Esophagus mucosa (tissue), 1 donor: ENCODE results near the gene RHOF. TPM values are rescaled to one million over a fixed set of nuclear protein-coding genes. Genes with fewer than 3 reads are reported as not detected.

Experiments used
- ATAC-seq: fragments of 200-7000 bp; cut with Tn5 transposase; one replicate; pipeline ENCODE4 v1.9.1; 2020
- total RNA-seq: library from RNA; stranded (reverse); gene quantifications from one replicate; pipeline ENCODE4 v1.2.4, GENCODE V29; 2023
- donor health status: DM: yes; HTN: yes; CAD: no.

The RHOF gene
- total RNA-seq, 1 donor from 2014 or later = 5.9 TPM

DNA sequence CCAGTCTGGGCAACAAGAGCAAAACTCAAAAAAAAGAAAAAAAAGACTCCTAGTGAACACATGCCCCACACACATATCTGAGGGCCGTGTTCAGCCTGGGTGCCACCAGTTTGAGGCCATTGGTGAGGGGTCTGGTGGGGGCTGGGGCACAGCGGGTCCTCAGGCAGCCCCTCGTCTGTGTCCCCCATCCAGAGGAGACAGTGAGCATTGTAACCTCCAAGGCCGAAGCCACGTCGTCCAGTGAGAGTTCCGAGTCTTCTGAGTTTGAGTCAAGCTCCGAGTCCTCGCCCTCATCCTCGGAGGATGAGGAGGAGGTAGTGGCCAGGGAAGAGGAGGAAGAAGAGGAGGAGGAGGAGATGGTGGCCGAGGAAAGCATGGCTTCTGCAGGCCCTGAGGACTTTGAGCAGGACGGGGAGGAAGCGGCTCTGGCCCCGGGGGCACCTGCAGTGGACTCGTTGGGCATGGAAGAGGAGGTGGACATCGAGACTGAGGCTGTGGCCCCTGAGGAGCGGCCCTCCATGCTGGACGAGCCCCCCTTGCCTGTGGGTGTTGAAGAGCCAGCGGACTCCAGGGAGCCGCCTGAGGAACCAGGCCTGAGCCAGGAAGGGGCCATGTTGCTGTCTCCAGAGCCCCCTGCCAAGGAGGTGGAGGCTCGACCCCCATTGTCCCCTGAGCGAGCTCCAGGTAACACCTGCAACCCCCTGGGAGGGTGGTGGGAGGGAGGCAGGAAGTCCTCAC lies 25.9 kb upstream of the RHOF start:
- ATAC-seq = no peak

DNA sequence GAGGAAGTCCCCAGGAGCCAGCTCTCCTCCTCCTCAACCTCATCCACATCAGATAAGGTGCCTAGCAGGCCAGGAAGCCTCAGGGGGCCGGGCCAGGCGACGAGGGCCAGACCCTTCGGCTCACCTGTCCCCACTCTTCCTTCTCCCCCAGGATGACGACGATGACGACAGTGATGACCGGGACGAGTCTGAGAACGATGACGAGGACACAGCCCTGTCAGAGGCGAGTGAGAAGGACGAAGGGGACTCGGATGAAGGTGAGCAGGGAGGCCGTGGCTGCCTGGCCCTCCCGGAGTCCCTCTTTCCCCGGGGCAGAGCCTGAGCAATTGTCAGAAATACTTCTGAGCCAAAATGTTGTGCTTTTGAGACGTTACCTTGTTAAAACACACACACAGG lies 24.2 kb upstream of the RHOF start:
- no peak for ATAC-seq

DNA sequence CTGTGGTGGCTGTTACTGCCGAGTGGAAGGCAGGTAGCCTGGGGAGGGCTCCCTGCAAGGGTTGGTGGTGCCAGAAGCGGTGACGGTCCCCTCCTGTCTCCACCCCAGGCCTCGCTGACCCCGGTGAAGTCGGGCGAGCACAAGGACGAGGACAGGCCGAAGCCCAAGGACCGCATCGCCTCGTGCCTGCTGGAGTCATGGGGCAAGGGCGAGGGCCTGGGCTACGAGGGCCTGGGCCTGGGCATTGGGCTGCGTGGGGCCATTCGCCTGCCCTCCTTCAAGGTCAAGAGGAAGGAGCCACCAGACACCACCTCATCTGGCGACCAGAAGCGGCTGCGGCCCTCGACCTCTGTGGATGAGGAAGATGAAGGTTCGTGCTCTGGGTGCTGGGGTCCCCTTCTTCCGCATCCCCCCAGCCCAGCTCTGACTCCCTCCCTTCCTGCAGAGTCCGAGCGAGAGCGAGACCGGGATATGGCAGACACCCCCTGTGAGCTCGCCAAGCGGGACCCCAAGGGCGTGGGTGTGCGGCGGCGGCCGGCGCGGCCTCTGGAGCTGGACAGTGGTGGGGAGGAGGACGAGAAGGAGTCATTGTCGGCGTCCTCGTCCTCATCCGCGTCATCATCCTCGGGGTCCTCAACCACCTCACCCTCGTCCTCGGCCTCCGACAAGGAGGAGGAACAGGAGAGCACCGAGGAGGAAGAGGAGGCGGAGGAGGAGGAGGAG lies 23.6 kb upstream of the RHOF start:
- no peak for ATAC-seq

DNA sequence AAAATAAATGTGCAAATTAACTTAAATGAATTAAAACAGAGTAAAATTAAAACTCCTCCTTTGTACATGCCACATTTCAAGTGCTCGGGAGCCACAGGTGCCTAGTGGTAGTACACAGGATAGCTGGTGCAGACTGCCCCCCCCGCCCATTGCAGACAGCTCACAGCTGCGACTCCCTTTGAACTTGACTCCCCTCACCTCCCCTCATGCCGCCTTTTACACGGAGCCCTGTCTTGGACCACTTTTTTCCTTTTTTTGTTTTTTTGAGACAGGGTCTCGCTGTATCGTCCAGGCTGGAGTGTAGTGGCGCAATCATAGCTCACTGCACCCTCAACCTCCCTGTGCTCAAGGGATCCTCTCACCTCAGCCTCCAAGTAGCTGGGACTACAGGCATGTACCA lies 21.8 kb upstream of the RHOF start:
- ATAC-seq = no peak

DNA sequence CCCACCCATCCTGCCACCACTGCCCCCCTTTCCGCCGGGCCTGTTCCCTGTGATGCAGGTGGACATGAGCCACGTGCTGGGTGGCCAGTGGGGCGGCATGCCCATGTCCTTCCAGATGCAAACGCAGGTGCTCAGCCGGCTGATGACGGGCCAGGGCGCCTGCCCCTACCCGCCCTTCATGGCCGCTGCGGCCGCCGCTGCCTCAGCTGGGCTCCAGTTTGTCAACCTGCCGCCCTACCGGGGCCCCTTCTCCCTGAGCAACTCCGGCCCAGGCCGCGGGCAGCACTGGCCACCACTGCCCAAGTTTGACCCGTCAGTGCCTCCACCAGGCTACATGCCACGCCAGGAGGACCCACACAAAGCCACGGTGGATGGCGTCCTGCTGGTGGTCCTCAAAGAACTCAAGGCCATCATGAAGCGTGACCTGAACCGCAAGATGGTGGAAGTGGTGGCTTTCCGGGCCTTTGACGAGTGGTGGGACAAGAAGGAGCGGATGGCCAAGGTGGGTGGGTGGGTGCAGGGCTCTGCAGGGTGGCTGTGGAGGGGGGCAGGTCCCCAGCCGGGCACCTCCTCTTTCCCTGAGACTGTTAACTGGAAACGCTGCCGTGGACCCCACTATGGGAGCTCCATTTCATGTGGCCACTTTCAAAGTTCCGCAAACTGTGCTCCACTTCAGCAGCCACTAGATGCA lies 21.1 kb upstream of the RHOF start:
- ATAC-seq = no peak

DNA sequence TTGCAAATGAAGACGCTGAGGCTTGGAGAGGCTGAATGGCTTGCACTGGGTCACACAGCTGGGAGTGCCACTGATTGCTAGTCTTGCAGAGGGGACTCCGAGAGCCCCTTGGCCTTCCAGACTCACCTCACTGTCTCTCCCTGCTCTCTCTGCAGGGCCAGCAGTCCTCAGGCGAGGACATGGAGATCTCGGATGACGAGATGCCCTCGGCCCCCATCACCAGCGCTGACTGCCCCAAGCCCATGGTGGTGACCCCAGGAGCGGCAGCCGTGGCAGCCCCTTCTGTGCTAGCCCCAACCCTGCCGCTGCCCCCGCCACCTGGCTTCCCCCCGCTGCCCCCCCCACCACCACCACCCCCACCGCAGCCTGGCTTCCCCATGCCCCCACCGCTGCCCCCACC lies 20.5 kb upstream of the RHOF start:
- ATAC-seq = no peak

DNA sequence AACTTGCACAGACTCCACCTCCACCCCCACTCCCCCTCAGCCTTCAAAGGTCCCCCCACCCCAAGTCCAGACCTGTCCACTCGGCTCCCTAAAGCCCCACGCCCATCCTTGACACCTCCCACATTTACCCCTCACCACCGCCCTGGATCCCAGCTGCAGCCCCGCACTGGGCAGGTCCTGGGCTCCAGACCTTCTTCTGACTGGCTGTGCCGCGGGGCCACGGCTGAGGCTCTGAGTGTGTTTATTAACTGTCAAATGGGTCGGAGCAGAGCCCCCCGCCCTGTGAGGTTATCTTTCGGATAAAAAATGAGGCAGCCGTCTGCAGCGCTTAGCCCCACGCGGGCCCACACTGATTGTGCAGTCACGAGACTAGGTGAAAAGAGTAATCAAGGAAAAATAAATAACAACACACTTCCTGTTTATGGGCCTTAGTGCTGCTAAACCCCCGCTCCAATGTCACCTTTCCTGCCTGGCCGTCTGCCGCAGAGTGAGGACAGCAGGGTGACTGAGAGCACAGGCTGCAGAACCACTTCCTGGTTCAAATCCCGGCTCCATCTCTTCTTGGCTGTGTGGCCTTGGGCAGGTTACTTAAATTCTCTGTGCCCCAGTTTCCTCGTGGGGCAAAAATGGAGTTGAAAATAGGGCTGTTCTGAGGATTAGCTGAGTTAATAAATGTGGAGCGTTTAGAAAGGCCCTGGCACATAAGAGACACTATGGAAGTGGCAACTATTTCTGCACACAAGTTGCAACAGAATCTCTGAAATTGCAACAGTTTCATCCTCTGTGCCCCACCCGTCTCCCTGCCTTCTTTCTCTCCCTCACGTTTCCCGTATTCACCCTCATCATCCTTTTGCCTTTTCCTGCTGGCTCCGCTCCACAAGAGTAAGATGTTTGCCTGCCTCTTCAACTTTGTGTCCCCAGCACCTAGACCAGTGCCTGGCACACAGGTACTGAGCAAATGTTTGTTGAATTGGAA lies 19.7 kb upstream of the RHOF start:
- ATAC-seq = peak; percentile 1

DNA sequence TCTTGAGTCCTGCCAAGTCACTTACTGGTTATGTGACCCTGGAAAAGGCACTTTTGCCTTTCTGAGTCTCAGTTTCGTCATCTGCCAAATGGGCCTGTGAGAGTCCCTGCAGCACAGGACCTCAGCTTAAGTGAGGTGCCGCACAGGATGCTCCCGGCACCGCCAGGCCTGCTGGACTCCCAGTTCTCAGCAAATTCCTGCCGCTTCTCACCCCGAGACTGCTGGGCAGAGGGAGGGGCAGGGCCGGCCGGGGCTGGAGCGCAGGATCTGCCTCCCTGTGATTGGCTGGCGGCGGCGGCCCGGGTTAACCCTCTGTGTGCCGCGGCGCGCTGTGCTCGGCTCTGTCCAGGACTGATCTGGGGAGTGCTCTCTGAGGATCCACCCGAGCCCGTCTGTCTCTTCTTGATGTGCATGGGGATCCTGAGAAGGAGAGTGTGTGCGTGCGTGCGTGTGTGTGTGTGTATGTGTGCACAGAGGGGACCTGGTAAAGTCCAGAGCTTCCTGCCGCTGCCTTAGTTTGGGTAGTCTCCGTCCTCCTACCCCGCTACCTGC lies 18.9 kb upstream of the RHOF start:
- peak; percentile 86 for ATAC-seq

DNA sequence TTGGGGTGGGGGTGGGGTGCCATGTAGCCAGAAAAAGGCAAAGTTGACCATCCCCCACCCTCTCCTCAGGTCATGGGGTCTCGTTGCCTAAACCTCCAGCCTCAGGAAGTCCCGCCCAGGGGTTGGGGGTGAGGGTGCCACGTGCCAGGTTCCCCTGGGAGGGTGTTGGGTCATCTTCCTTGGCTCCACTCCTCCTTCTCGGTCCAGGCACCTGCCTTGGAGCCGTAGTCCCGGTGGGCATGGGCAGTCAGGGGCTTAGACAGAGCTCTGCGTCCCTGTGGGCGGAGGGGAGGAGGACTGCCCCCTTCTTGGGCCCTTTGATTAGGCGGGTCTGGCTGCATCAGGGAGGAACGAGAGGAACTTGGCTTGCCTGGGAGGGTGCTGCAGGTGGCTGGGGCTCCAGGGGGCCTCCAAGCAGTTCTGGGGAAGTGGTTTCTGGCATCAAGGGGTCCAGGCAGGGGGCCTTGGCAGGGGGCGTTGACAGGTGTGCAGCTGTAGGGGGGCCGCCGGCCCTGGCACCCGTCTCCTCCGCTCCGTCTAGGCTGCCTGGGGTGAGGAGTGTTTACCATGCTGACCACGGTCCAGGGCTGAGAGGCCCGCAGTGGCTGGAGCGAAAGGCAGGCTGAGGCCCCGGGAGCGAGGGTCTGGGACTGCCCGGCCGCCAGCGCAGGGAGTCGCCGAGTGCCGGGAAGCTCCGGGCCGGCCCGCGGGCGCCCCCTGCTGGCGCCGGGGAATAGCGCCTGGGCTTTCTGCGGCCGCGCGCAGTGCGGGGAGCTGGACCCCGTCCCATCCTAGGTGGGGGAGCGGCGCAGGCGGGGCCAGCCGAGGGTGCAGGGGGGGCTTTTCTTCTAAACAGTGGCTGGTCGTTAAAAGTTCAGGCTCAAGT lies 18.2 kb upstream of the RHOF start:
- ATAC-seq = peak; percentile 77

DNA sequence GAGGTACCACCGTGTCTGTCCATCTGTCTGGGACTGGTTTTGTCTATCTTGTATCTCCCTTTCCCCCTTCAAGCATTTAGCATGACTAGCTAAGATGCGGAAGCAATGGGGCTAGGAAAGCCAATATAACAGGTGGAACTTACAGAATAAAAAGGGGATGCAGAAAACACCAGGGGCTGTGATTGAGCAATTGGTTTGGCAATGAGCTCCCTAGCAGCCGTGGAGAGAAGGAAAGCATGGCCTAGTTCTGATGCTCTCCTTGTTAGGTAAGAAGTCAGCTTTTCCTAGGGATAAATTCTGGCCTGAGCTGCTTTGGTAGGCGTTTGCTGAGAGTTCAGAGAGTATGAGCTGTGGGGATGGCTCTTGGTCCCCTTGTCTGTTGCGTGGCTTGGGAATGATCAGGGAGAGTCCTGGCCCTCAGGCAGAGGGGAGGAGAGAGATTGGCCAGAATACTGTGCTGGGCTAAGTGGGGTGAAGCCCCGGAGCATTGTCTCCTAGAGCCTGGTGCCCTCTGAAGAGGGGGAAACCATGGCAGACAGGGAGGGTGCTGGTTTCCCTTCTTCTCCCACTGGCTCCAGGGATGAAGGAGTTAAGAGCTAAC lies 17.4 kb upstream of the RHOF start:
- ATAC-seq = no peak

DNA sequence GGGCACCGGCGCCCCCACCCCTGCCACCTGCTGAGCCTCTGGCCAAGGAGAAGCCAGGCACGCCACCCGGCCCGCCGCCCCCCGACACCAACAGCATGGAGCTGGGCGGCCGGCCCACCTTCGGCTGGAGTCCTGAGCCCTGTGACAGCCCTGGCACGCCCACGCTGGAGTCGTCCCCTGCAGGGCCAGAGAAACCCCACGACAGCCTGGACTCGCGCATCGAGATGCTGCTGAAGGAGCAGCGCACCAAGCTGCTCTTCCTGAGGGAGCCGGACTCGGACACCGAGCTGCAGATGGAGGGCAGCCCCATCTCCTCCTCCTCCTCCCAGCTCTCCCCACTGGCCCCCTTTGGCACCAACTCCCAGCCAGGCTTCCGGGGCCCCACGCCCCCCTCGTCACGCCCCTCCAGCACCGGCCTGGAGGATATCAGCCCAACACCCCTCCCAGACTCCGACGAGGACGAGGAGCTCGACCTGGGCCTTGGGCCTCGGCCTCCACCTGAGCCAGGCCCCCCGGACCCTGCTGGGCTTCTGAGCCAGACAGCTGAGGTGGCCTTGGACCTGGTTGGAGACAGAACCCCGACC lies 16.8 kb upstream of the RHOF start:
- no peak for ATAC-seq

DNA sequence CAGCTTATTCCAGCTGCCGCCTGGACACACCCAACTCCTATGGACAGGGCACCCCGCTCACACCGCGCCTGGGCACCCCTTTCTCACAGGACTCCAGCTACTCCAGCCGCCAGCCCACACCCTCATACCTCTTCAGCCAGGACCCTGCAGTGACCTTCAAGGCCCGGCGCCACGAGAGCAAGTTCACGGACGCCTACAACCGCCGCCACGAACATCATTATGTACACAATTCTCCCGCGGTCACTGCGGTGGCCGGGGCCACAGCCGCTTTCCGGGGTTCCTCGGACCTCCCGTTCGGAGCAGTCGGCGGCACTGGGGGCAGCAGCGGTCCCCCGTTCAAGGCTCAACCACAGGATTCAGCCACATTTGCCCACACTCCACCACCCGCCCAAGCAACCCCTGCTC lies 16.2 kb upstream of the RHOF start:
- ATAC-seq = no peak

DNA sequence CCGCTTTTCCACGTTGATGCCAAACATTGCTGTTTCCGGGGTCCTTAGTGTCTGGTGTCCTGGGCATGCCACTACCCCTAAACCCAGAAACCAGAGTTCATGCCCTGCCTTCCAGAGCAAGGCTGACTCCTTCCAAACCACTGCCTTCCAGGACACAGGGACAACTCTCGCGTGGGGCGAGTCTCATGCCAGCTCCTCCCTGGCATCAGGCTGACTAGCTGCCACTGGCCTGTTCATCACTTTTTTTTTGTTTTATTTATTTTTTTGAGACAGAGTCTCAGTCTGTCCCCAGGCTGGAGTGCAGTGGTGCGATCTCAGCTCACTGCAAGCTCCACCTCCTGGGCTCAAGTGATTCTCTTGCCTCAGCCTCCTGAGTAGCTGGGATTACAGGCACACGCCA lies 15.1 kb upstream of the RHOF start:
- ATAC-seq = no peak

DNA sequence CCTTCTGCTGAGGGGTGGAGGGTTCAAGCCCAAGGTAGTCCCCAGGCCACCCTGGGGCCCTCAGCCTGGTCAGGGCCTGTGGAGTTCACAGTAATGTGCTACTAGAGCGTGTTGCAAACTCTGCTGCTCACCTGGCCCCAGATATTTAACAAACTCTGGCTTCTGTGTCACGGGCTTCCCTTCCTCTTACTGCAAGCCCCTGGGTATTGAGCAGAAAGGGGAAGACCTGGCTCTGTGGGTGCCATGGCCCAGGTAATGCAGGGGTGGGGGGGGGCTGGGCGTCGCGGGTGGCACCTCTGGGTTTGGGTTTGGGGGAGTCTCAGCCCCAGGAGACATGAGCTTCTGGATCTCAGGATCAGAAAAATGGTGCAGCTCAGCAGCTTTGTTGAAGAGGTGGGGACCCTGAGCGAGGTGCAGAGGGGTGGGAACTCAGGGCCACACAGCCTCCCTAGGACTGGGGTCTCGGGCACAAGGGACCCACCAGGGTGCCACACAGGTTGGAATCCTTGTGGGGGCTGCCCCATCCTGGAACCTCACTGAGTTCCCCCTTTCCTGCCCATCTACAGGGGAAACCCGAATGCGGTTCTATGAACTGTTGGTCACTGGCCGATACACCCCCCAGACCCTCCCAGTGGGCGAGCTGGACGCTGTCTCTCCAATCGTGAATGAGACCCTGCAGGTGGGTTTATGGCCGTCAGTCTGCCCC lies 14.3 kb upstream of the RHOF start:
- no peak for ATAC-seq

DNA sequence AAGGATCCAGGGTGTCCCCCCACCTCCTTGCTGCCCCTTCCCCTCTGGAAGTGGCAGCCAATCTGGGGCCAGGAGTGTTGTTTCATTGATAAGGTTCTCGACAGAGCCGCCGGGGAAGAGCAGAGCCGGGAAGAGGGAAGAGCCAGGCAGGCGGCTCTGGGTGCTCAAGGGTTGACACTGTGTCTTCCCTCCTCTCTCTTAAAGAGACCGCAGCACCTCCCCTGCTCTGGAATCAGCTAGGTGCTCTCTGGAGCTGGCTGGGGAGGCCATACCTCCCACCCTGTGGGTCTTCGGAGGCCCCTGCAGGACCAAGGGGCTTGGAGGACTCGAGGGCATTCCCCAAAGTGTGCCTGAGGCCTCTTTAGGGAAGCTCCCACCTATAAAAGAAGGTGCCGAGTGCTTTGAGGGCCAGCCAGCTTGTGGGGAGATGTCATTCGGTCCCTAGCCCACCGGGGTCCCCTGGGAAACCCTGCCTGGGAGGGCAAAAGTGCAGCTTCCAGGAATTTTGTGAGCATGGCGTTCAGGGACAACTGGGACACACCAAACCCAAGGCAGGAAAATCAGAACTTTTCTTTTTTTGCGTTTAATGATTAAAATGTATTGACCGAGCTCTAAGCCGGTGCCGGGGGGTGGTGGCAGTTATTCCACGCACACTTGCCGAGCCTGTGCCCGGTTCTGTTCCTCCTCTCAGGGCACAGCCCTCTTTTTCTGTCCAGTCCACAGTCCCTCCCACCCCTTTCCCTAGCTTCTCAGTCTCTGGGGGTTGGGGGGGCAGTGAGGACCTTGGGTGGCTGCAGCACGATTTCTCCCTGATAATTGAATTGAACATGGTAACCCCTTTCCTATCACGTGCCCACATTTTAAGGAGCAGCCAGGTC lies 13.3 kb upstream of the RHOF start:
- no peak for ATAC-seq

DNA sequence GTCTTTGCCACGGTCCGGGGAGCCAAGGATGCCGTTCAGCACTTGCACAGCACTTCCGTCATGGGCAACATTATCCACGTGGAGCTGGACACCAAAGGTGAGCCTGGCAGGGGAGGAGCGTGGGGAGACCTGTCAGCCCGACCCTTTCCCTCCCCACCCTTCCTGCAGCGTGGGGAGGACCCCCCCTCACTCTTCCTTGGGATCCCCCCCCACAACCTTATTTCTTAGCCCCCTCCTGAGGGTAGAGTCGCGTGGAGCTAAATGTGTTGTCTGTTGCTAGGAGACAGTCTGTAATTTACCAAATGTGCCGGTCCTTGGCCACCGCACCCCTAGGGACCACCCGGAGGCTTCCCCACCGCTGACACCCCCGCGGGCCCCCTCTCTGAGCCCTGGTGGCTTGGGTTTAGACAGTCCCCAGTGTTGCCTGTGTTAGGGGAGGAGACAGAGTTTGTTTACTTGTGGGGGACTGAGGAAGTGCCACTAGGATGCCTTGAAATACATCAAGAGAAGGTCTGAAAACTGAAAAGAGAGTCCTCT lies 12.6 kb upstream of the RHOF start:
- ATAC-seq = no peak

DNA sequence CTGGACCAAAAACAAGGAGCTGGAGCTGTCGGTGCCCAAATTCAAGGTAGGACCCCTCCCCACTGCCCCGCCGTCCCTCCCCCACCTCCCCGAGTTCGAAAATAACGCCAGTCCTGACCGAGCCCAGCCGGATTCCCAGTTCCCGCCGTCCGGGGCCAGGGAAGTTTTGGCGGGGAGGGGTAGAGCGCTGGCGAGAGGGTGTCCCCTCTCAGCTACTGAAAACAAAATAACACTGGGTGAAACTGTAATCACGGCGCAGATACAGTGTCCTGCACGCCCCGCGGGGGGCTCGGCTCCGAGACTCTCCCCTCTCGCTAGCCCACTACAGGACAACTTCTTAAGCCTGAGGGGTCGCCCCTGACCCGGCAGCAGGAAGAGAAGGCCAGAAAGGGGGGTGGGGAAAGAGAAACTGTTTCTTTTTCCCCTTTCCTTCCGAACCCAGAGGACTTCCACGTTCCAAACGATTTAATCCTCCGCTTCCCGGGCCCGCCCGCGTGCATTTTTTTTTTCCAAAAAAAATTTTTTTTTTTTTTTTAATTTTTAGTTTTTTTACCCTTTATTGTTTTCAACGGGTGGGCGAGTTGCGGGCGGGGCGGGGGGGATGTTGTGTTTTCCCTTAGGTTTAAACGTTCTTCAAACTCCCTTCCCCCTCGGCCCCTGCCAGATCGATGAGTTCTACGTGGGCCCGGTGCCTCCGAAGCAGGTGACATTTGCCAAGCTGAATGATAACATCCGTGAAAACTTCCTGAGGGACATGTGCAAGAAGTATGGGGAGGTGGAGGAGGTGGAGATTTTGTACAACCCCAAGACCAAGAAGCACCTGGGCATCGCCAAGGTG lies 11.9 kb upstream of the RHOF start:
- ATAC-seq = no peak
